Activated CD4-positive, alpha-beta T cell treated with anti-CD3 and anti-CD28 coated beads for 4 hours (primary cell): Measurements from ENCODE around the gene PLXNC1.

ENCODE experiments used
- DNase-seq, 2 donors: peaks; one replicate each; pipeline ENCODE4 v3.0.0-alpha.2; 2020

Gene PLXNC1

DNA sequence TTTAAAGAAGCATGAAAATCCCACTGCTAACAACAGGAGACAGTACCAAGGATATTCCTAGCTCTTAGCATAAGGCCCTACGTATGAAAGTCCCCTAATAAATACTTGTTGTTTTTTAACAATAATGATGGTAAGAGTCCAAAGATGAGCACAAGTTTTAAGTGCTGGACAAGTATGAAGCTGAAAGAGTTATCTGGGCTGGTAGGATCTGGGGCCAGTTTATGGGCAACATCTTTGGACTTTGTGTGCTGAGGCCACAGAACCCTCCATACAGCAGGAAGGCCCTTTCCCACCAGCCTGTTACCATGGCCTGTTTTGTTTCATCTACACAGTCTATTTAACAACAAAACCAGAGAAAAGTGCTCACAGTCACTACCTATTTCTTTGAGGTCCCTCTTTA lies 12.5 kb upstream of the PLXNC1 start:
- DNase-seq, result no peak

DNA sequence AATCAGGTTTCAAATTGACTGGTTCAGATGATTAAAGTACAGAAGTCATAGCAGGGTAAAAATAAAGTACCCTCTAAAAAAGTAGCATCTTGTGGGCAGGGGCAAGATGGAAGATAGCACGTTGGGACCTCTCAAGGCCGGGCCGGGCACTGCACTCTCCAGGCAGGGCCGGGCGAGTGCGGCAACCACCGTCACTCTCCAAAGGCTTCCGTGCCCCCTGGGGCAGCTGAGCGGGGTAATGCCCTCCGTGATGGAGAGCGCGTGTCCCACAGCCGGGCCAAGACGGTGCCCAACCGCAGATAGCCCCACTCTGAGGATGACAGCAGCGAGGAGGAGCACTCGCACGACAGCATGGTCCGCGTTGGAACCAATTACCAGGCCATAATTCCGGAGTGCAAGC lies 8.6 kb upstream of the PLXNC1 start:
- DNase-seq, result no peak

DNA sequence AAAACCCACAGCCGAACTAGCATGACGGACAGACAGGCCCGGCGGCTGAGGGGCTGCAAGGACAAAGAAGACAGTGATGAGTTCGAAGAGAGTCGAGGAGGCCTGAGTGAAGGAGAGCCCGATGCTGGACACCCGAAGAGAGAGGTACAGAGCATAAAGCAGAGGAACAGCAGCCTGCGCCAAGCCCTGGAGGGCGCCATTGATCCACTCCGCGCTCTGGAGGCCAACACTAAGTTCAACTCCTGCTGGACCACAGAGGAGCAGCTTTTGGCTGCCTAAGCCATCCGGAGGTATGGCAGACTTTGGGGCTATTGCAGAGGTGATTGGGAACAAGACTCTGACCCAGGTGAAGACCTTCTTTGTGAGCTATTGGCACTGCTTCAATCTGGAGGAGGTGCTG lies 7.8 kb upstream of the PLXNC1 start:
- DNase-seq, result peak; percentile 31 to 39

DNA sequence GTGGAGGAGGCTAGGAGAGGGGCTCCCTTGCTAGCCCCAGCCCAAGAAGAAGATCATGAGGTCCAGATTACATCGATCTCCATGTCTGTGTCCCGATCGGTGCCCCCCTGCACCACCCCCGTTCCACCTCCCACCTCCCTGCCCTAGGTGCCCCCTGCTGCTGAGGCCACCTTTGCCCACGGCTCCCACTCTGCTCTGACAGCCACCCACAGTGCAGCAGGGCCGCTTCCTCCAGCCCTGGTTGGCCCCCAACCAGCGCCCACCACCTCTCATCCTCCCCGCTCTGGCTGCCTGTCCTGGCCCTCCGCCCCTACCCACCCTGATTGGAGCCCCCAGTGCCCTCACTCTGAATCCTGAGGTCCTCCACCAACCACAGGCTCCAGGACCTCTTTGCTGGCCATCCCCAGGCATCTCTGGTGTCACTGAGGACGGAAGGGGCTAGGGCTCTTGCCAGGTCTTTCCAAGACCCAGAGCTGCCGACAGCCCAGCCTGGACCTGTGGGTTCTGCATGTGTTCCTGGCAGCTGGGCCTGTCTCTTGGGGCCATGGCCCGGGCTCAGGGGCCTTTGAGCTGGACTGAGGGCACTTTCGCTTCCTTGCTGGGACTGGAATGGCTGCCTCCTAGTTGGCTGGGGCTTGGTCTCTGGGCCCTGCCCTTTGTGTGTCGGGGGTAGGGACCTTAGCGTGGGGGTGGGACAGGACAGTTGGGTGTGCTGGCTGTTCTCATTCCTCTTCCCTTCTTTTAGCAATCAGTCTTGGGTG lies 7.2 kb upstream of the PLXNC1 start:
- DNase-seq, result no peak

DNA sequence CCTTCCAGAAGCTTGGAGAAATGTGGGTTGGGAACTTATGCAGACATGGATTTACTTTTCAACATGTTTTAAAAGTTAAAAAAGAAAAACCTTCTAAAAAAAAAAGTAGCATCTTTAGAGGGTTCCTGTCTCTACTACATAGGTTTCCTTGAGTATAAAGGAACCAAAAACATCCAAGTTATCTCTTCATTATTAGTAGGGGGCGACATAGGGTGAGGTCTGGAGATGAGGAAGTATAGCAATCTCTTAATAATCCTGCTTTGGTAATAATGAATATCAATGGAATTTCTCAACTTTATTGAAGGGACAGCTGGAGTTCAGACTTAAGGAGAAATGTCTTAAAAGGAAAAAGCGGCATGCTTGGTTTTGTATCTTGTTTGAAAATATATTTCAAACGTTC lies 6.5 kb upstream of the PLXNC1 start:
- DNase-seq, result no peak

DNA sequence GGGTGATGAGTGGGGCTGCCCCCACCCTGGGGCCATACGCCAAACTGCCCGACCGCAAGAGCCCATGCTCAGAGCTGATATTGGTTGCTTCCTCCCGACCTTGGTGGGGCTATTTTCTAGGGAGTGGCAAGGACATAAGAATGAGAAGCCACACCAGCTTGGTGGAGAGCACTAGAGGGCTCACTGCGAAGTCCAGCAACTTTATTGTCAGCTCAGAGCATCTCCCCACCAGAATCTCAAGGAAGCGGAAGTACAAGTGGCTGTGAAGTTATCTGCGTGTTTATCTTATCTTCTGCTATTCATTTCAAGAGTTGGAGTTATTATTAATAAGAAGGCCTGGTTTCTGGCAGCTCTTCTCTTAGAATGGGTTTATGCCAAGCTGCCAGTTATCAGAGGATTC lies 4.9 kb upstream of the PLXNC1 start:
- no peak for DNase-seq

DNA sequence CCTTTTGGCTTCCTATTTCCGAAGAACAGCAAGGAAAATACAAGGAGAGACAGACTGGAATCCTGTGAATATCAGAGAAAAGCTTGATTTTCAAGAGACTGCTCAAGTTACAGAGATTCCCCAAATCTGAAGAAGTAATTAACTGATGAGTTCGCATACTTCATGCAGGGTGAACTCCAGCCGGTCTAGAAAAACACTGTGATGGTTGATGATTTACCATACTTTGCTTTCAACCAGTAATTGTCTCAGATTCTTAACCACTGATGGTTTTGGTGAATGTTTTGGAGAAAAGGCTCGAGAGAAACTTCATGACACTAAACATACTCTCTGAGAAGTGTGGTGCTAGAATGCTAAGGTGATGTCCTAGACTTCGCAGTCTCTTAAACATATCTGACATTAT lies 4.4 kb upstream of the PLXNC1 start:
- no peak for DNase-seq

DNA sequence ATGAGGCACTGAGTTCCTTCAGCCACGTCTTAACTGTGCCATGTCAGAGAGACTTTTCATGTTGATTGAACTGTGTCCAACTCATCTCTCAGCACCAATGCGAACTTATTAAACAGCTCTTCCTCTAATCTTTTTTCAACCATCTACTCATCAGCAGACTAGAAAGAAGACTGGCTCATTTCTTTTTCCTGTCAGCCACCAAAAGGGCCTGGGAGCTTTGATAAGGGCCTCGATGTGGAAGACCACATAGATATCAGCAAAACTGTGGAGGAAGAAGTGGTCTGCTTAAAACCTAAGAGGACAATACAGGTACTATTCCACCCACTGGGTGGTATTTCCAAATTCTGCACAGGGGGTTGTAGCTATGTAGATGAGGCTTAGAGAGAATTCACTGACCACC lies 3.6 kb upstream of the PLXNC1 start:
- no peak for DNase-seq

DNA sequence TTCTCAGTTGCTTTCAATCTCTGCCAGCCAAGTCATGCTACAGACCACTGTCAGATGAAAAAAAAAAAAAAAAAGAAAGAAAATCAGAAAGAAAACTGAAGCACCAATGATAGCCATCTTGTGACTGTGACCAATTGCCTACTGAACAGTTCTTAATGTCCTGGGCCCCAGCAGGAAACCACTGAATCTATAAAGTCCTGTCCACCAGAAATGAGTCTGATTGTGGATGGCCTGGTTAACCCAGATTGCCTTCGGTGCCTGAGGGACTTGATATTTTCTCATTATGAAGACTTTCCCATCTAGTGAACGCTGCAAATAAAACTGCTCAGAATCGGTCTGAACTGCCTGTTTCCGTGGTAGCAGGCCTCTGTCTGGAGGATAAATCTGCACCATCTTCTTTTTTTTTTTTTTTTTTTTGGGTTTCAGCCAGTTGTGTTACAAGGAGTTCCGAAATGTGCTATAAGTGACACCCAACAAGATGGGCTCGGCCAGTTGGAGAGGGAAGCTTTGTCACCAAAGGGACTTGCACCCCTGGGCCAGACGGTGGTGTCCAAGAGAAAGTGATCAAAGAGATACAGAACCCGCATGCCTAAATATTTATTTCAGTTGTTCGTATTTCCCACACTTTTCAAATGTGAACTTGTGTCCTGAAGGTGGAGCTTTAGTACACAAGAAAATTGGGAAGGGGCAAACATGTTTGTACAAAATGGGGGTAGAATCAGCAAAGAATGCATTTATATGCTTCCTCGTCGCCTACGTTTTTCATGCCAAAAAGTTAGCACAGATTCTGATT lies 3.0 kb upstream of the PLXNC1 start:
- no peak for DNase-seq

DNA sequence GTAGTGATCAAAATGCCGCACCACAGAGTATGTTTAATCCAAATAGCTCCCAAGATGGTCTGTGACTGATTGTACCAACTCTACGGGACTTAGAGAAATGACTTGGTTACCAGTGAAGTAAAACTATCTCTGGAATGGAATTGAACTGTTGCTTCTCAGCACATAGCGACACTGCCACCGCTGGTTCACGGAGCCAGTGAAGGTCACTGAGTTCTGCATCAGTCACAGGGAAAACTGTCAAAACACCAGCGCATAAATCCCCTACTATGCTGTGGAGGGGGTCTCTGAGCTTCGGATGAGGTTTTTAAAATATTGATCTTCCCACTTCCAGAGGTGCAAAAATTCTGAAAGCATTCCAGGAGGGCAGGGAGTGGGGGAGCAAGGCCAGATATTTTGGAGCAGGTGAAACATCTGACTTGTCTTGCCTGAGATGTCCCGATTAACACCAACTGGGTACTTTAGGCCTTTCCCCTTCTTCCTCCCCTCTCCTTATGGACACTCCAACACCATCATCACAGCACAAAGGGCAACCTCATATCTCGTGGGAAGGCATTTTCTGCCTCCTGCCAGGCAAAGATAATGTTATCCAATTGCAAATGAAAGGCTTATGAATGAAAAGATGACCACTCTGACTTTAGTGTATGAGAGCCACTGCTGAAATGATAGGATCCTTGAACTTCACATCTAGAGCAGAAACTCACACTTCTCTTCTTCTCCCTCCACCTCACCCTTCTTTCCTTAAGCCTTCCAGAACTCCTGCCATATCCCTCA lies 2.0 kb upstream of the PLXNC1 start:
- DNase-seq, result no peak

DNA sequence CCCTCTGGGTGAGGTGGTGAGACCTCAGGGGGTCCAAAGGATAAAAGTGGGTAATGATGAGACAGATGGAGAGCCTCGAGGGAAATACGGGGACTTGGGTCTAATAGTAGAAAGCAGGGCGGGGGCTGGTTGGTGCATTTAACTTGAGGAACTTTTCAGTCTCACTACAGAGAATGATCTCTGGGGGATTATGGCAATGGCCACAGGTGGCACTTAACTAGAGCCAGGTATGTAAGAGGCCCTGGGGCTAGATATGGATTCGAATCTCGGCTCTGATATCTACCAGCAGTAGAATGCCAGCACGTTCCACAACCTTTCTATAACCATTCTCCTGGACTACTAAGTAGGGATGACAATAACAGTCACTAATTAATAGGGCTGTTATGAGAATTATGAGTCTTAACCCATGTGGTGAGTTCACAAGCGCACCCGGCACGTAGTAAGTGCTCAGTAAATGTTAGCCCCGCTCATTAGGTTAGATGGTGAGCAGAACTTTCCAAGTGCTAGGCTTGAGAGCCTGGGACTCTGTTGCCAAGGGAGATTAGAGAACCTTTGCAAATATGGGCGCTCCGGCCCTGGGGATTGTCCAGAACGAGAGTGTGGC lies 888 bp upstream of the PLXNC1 start:
- no peak for DNase-seq

DNA sequence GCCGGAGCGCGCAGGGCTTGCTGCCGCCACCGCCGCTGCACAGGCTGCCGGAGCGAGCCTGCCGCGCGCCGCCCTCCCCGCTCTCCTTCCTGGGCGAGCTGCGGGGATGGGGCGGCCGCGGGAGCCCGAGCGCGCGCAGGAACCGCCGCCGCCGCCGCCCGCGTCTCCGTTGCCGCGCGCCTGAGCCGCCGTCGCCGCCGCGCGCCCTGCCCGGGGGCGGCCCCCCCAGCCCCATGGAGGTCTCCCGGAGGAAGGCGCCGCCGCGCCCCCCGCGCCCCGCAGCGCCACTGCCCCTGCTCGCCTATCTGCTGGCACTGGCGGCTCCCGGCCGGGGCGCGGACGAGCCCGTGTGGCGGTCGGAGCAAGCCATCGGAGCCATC lies 352 bp downstream of the PLXNC1 start:
- DNase-seq, result no peak

DNA sequence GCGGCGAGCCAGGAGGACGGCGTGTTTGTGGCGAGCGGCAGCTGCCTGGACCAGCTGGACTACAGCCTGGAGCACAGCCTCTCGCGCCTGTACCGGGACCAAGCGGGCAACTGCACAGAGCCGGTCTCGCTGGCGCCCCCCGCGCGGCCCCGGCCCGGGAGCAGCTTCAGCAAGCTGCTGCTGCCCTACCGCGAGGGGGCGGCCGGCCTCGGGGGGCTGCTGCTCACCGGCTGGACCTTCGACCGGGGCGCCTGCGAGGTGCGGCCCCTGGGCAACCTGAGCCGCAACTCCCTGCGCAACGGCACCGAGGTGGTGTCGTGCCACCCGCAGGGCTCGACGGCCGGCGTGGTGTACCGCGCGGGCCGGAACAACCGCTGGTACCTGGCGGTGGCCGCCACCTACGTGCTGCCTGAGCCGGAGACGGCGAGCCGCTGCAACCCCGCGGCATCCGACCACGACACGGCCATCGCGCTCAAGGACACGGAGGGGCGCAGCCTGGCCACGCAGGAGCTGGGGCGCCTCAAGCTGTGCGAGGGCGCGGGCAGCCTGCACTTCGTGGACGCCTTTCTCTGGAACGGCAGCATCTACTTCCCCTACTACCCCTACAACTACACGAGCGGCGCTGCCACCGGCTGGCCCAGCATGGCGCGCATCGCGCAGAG lies 873 bp downstream of the PLXNC1 start:
- DNase-seq, result peak; percentile 29 to 50

DNA sequence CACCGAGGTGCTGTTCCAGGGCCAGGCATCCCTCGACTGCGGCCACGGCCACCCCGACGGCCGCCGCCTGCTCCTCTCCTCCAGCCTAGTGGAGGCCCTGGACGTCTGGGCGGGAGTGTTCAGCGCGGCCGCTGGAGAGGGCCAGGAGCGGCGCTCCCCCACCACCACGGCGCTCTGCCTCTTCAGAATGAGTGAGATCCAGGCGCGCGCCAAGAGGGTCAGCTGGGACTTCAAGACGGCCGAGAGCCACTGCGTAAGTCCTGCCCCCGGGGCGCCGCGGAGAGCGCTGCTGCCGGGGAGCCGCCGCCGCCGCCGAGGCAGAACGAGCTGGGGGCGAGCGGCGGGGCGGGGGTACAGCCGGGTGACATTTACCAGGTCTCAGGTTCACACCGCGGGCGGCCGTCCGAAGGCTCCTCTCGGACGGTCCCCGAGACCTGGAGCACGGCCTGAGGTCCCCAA lies 1.4 kb downstream of the PLXNC1 start:
- peak in 1 of 2 donors; percentile 17 for DNase-seq

DNA sequence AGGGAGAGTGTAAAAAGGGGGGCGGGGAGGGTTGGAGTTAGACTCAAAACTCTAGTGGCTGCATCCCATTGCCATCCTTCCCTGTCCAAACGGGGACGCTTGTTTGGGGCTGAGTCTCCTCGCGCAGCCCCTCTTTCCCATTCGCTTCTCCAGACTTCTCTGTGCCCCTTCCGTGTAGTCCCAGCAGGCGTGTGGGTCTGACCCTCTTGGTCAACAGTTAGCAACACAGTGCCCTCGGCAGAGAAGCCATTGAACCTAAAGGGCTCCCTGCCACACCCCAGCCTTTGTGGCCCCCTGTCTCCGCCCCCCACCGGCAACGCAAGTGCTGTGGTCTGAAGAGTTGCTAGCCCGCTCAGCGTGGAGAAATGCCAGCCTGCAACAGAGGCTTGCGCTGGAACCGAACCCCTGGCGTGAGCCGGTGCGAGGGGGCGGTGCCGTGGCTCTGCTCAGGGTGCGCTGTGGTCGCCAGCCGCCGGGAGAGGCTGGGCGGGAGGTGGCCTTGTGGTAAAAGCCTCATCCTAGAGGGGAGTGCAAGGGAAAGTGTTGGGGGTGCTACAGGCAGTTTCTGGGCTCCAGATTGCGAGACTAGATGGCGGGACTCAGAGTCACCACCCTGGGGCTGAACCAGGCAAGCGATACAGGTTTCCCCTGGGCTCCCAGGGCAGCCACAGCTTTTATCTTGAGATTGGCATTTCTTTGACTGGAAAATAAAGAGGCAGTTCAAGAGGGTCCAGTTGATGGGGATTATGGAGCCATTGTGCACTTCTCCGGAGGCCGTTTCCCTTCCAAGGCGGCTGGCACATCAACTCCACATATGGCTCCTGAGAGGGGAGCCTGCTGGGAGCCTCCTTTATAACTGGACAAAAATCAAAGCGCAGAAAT lies 2.1 kb downstream of the PLXNC1 start:
- peak; percentile 16 to 30 for DNase-seq

DNA sequence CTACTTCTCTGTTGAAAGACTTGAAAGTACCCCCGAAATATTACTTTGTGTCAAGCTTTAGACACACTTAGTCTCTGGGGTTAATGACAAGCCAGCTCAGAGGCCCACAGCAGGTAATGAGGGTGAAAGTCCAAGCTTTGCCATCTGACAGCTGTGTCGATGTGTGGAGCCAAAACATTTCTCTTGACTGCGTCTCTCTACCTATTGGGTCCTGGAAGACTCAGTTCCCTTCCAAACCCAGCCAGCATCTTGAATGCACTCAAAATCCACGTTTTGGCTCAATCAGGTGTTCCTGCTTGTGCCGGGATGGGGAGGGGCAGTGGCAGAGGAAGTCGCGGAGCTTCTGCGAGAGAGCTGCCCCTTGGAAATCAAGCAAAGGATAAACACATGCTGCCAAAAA lies 3.2 kb downstream of the PLXNC1 start:
- DNase-seq, result no peak

DNA sequence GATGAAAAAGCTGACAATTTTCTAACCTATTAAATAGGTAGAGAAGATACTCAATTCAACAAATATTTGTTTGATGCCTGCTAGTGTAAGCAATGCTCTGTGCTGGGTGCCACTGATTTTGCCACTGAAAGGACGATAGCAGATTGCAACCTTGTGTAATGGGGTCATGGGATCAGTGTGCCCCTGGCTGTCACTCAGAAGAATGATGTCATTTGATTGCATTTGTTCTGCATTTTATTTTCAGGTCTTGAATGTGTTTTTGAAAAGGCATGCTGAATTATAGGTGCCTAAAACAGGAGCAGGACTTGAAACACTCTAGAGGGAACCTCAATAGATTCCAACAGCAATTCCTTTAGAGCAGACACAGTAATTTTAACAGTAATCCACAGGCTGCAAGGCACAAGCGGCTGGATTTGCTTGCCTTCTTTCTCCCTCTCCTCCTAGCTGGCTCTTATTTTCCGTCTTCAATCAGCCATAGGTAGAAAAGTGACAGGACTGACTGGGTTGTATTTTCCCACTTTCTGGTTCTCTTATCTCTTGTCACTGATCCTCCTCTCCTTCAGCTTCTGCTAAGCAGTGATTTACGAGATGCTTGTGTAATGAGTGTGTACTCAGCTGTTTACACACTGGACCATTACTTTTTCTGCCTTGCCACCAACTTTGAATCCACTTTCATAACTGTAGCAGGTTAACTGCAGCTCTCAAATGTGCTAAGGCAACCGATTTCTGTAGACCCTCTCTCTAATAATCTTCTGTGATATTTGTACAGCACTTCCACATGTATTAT lies 4.1 kb downstream of the PLXNC1 start:
- no peak for DNase-seq

DNA sequence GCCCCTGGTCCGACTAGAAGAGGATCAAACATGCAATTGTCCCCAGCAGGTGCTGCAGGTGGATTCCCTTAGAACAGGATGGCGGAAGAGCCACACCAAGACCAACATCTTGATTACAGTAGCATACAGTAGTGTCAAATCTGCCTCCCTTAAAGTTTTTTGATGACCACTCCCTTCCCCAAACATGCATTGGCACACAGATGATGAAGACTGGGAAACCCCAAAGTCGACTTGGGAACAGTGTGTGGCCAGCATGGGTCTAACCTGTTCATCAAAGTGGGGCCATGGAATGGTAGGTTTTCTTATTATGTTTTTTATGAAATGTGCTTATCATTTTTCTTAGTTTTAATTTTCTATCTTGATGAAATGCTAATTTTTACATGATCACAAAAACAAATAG lies 8.8 kb downstream of the PLXNC1 start:
- DNase-seq, result no peak

DNA sequence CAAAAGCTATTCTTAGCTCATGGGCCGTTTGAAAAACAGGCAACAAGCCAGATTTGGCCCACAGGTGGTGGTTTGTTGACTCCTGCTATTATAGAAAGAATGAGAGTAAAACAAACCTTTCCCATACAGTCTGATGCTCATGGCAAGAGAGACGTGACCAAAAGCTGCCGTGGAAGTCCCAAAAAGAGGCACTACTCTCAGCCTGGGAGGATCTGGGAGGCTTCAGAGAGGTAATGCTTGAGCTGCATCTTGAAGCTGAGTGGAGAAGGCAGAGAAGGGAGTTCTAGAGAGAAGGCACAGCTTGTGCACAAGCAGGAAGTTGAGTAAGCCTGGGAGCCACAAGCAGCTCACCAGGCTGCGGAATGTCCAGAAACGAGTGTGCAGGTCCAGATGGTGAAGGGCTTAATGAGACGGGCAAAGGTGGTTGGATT lies 9.6 kb downstream of the PLXNC1 start:
- DNase-seq, result no peak

DNA sequence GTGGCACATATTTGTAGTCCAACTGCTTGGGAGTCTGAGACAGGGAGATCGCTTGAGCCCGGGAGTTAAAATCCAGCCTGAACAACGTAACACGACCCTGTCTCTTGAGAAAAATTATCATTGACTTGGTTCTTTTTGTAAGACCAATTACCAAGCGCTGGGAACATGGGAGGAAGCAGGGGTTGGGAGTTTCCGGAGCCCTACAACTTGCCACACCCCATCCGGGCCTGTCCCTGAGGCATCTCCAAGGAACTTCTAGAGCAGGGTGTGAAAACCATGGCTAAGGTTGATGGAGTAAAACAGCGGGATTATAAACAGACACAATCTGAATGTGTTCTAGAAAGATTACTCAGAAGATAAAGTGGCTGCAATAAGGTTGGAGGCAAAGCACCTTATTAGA lies 10.3 kb downstream of the PLXNC1 start:
- DNase-seq, result no peak

DNA sequence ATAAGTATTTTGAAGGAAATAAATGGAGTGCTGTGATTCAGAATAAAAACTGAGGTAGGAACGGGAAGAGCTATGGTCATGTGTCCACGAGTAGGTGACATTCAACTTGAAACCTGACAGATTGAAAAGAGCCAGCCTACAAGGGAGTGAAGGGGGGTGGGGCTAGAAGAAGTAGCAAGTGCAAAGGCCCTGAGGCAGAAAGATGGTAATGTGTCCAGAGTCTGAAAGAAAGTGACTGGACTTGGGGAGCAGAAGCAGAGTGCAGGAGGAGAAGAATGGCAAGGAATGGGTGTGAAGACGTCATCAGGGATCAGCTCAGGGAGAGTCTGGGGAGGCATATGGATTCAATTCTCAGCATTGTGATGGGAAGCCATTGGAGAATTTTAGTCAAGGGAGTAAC lies 13.7 kb downstream of the PLXNC1 start:
- DNase-seq, result no peak
